Renal cortex interstitium (tissue), 11 donors: ENCODE data around the gene OR10G8. TPM values are rescaled to one million over a fixed set of nuclear protein-coding genes. Genes with fewer than 3 reads are reported as not detected.

ENCODE experiments used
- DNase-seq, 11 donors: peaks; one replicate each; pipeline ENCODE4 v3.0.0-alpha.2; 2013; ENCODE audit warnings: low read depth in 9 of 11, low spot score in 4 of 11; ENCODE audit errors: extremely low read depth in 1 of 11
- polyA plus RNA-seq, 3 donors: library from polyadenylated mRNA; unstranded; fragments of 120-200 nt; gene quantifications; one replicate each; pipeline ENCODE4 v1.2.1, GENCODE V29; 2013; ENCODE audit not compliant: insufficient read length in 3 of 3

The OR10G8 gene
- polyA plus RNA-seq, 3 donors, result not detected

- no peak for DNase-seq
Observed at GRCh38 chr11:124075492-124075840, 48.9 kb downstream of the OR10G8 start.

- DNase-seq, result peak in 3 of 11 donors; percentile 8 to 26 (median 23)
Observed at GRCh38 chr11:124075841-124076651, 49.4 kb downstream of the OR10G8 start.

- no peak for DNase-seq
Observed at GRCh38 chr11:124077266-124077665, 50.7 kb downstream of the OR10G8 start.

GRCh38 chr11:124078591-124078990 lies 52.0 kb downstream of the OR10G8 start:
- DNase-seq, result peak in 1 of 11 donors; percentile 8

GRCh38 chr11:124079631-124080326 lies 53.2 kb downstream of the OR10G8 start:
- no peak for DNase-seq

Other genes with a start within 250 kb of the OR10G8 start
- not detected for gene OR6M1, start 220.4 kb upstream of the OR10G8 start, polyA plus RNA-seq
- gene TMEM225, start 141.1 kb upstream of the OR10G8 start, polyA plus RNA-seq, result not detected
- gene OR8D4, start 124.6 kb upstream of the OR10G8 start, polyA plus RNA-seq, result under 1 TPM in 1 of 3 donors, not detected in 2; 0.05 TPM
- not detected for gene OR4D5, start 87.2 kb upstream of the OR10G8 start, polyA plus RNA-seq
- under 1 TPM in 1 of 3 donors, not detected in 2; 0.09 TPM for gene OR6T1, start 83.0 kb upstream of the OR10G8 start, polyA plus RNA-seq
- gene OR10S1, start 49.0 kb upstream of the OR10G8 start, polyA plus RNA-seq, result not detected
- gene OR10G6, start 31.6 kb upstream of the OR10G8 start, polyA plus RNA-seq, result not detected
- not detected for gene OR10G4, start 13.8 kb upstream of the OR10G8 start, polyA plus RNA-seq
- gene OR10G9, start 3.8 kb upstream of the OR10G8 start, polyA plus RNA-seq, result not detected
- not detected for gene OR10G7, start 14.5 kb downstream of the OR10G8 start, polyA plus RNA-seq
- gene VWA5A, start 88.7 kb downstream of the OR10G8 start, polyA plus RNA-seq, result 10 to 100 TPM; 12.0 to 14.7 (median 12.8) TPM
- not detected for gene OR10D3, start 156.5 kb downstream of the OR10G8 start, polyA plus RNA-seq
- not detected for gene OR8G1, start 214.3 kb downstream of the OR10G8 start, polyA plus RNA-seq
- gene OR8G5, start 229.6 kb downstream of the OR10G8 start, polyA plus RNA-seq, result not detected